HG02970 (cell line): ENCODE measurements around the gene ST3GAL2.
A peak's percentile ranks its signal among the peaks of the same experiment; 100 is the strongest.
"Not testable (repeated sequence)": the region's sequence is repeated elsewhere in the genome, so short reads cannot be mapped to it uniquely, and the experiment has no call there.

Experiments used
- ATAC-seq: cut with Tn5 transposase; IDR thresholded peaks from one replicate; pipeline ENCODE4 v1.9.1; 2021; ENCODE audit warnings: mild to moderate bottlenecking, moderate library complexity, moderate number of reproducible peaks; ENCODE audit not compliant: unreplicated experiment, low FRiP score

ST3GAL2 gene

GRCh38 chr16:70468776-70469525, 30.1 kb upstream of the ST3GAL2 start:
- no peak for ATAC-seq

GRCh38 chr16:70467608-70468007, 28.7 kb upstream of the ST3GAL2 start:
- ATAC-seq = no peak

GRCh38 chr16:70467113-70467512, 28.2 kb upstream of the ST3GAL2 start:
- ATAC-seq = no peak

GRCh38 chr16:70466805-70467076, 27.8 kb upstream of the ST3GAL2 start:
- no peak for ATAC-seq

GRCh38 chr16:70465999-70466804, 27.3 kb upstream of the ST3GAL2 start:
- no peak for ATAC-seq

GRCh38 chr16:70463235-70463634, 24.3 kb upstream of the ST3GAL2 start:
- no peak for ATAC-seq

GRCh38 chr16:70460737-70461261, 21.9 kb upstream of the ST3GAL2 start:
- ATAC-seq = no peak

GRCh38 chr16:70457446-70458166, 18.7 kb upstream of the ST3GAL2 start:
- ATAC-seq = no peak

- ATAC-seq = no peak
These were observed 17.0 kb upstream of the ST3GAL2 start for GRCh38 chr16:70455910-70456309.

- ATAC-seq = peak; percentile 84
These were observed 15.5 kb upstream of the ST3GAL2 start, which contains the start of gene FCSK for GRCh38 chr16:70454222-70455034. TSS of gene FCSK (plus strand) at chr16:70454595. CDS start at chr16:70463191, 8,596 bp downstream.

GRCh38 chr16:70453892-70454221, 15.0 kb upstream of the ST3GAL2 start:
- ATAC-seq = no peak

GRCh38 chr16:70453117-70453891, 14.4 kb upstream of the ST3GAL2 start:
- ATAC-seq = no peak

- ATAC-seq = not testable (repeated sequence)
These were observed 12.1 kb upstream of the ST3GAL2 start for GRCh38 chr16:70451004-70451340.

- not testable (repeated sequence) for ATAC-seq
These were observed 11.5 kb upstream of the ST3GAL2 start for GRCh38 chr16:70450142-70451003.

- no peak for ATAC-seq
These were observed 9.2 kb upstream of the ST3GAL2 start for GRCh38 chr16:70448075-70448474.

GRCh38 chr16:70444249-70445063, 5.6 kb upstream of the ST3GAL2 start:
- ATAC-seq = no peak

GRCh38 chr16:70442344-70442743, 3.4 kb upstream of the ST3GAL2 start:
- ATAC-seq = no peak
